Fibroblast of skin of scalp (primary cell): ENCODE data around the gene DPP10.

Experiments used
- DNase-seq: peaks from one replicate; pipeline ENCODE4 v3.0.0-alpha.2; 2013

The DPP10 gene

DNA sequence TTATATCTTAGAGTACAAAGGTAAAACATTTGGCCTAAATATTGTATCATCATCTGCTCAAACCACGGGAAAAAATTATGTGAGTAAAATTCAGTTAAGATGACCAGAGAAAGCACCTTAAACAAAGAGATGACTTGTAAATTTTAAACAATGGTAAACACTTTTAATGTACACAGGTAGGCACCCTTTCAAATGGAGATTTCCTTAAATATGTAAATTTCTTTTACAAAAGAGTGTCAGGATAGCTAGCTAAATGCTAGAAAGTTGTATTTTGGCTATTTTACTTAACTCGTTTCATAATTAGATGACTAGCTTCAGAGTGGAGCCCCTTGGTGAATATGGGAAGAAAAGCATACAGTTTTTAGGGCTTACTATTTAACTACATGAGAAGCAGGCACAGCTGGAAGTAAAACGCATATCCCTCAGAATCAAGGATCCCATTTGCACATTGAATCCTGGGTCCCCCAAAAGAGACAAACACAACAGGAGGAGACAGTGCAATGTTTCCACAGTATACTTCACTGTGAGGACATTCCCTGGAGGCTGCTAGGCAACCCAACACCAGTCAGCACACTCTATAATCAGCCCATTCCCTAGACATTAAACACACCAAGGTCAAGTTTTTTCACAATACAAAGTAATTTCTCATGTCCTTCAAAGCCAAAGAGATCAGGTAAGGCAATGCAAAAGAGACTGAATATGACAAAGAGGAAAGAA is 1154.4 kb downstream of the DPP10 start:
- no peak for DNase-seq

DNA sequence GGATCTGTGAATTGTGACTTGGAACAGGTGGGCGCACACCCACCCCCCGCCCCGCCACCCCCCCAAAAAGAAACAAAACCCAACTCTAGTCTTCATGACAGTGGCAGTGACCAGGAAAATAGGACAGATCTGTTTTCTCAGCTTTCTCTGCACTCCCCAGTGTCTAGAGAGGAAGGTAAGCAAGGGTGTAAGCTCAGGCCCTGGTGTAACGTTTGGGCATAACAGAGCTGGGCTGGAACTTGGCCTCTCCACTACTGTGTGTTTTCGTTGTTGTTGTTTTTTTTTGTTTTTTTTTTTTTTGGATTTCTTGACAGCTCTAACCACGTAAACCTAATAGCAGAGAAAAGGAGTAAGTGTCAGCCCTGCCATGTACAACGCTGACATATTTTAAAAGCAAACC is 1160.8 kb downstream of the DPP10 start:
- DNase-seq, result no peak

DNA sequence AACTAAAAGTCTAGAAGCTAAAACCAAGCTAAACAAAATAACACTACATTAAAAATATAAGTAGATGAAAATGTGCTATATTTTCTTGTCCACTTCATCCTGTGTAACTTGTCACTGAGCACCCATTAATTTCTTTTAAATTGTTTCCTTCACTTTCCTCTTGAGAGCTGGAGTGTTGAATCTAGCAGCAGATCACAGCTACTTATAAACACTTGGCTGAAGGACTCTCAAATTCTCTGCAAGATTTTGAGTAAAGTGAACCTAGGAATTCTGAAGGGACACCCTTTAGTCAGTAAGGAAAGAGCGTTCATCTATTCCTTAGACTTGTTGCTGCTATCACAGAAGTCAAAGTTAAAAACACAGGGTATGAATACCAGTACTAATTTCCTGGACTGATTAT is 1163.9 kb downstream of the DPP10 start:
- DNase-seq, result no peak

DNA sequence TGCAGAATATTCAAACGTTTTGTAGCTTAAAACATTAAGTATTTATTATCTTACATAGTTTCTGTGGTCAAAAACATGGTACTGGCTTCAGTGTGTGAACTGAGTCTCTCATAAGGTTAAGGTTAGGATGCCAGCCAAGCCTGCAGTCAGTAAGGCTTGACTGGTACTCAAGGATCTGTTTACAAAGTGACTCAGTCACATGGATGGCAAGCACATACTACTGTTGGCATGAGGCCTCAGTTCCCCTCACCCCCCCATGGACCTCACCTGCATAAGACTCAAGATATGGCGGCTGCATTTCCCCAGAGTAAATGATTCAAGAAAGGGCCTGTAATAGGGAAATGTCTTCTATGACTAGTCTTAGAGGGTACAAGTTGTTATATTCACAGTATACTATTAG is 1167.5 kb downstream of the DPP10 start:
- no peak for DNase-seq

DNA sequence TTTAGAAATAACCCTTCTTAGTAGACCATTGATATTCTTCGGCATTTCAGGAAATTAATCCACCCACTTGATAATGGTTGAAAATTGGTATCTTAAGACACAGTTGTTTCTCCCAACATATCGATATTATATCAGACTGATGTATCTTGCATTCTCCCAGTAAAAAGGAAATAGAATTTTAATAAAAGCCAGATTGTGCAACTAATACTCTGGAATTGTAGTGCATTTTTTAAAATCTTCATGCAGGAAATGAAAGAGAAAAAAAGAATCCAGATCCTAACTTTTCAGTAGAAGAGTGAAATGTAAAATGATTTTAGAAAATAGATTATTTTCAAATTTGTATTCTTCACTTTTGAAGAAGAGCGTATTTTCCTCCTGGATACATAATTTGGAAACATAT is 1168.4 kb downstream of the DPP10 start:
- DNase-seq, result no peak

DNA sequence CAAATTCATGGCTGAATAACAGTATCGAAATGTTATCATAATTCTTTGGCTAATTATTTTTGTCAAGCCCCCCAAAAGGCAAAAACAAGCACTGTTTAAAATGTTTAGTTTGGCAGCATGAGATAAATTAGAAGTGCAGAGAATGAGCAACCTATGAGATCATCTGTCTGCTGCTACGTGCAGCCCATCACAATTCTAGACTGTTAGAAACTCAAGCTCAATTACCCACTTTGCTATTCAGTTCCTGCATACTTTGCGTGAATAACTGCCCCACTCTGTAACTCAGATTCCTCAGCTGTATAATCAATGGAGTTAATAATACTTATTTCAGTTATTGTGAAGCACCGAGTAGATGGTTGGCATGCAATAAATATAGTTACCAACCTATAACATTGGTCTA is 1181.9 kb downstream of the DPP10 start:
- DNase-seq, result no peak

DNA sequence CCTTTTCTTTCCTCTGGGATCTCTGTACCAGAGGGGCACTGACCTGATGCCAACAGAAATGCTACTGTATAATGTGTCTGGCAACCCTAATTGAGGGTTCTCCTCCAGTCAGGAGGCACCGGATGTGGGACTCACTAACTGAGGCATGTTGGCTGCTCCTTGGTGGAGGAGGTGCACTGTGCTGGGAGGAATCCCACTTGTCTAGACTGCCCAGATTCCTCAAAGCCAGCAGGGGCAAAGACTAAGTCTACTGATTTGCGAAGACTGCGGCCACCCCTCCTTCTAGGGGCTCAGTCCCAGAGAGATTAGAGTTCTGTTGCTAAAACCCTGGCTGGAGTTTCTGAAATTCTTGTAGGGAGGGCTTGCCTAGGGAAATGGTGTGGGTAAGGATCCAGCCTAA is 1192.1 kb downstream of the DPP10 start:
- DNase-seq, result no peak

DNA sequence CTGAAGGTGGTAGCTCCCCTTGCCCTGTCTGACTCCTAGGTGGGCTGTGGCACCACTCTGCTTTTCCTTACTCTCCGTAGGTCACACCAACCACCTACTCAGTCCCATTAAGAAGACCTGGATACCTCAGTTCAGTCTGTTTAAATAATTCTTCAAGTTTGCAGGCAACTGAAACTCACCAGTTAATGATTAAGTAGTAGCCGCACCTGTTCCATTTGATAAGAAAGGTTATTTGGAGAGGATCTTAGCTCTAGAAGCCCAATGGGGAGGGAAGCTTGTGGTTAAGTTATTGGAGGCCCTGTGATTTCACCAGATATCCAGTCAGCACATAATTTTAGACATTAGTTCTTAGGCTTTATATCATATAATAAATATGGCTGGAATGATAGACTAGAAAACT is 1193.0 kb downstream of the DPP10 start:
- no peak for DNase-seq

DNA sequence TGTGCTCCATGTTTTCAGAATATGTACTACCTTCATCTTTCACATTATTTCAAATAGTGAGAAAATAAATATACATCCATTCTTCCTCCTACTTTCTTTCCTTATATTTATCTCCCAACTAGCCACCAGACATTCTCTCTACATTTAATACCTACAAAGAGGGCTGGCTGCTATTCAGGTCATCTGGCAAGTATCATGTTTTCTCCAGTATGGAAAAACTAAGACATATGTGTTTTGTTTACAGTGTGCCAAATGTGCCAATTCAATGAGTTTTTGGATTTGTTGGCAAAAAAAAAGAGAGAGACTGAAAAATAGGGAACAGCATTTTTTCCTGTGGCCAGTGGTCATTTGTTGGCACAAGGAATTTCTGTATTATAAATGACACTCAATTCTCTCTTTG is 1207.3 kb downstream of the DPP10 start:
- no peak for DNase-seq

DNA sequence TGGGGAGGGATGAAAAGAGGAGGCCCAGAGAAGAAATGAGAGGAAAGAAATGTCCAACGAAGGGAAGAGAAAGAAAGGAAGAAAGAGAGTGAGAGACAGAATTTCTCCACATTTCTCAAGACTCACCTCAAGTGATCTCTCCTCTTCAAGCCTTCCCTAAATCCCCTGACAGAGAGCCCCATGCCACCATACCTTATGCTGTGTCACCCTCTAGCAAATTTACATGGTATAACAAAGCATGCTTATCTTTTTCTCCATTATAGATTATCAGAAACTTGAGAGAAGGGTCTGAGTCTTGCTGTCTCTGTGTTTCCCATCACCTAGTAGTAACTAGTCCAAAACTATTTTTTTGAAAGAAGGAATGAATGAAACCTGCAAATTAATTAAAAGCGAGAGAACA is 1208.4 kb downstream of the DPP10 start:
- no peak for DNase-seq

DNA sequence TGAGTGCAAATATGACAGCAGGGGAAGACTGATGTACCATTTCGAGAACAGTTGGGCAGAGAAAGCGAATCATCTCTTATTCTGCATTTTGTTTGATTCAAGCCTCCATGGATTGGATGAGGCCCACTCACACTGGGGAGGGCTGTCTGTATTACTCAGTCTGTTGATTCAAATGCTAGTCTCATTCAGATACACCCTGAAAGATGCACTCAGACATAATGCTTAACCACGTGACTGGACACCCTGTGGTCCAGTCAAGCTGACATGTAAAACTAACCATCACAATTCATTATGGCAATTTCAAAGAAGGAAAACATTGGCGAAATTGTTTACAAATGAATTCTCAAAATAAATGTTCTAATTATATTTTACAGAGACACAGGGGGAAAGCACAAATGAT is 1210.2 kb downstream of the DPP10 start:
- DNase-seq, result no peak

DNA sequence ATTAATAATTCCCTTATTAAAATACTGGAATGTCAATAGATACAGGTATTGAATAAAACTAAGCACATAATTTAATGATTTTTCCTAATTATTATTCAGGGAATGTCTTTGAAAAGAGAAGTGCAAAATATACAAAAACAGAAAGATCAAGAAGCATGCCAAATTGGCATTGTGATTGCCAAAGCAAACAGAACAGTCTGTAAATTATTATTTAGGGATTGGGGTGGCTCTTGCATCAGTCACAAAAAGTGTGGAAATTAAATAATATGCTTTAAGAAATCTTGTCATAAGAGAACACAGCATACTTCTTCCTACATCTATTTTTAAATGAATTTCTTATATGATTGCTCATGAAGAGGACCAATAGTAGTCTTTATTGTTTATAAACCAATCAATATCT is 1211.9 kb downstream of the DPP10 start:
- no peak for DNase-seq

DNA sequence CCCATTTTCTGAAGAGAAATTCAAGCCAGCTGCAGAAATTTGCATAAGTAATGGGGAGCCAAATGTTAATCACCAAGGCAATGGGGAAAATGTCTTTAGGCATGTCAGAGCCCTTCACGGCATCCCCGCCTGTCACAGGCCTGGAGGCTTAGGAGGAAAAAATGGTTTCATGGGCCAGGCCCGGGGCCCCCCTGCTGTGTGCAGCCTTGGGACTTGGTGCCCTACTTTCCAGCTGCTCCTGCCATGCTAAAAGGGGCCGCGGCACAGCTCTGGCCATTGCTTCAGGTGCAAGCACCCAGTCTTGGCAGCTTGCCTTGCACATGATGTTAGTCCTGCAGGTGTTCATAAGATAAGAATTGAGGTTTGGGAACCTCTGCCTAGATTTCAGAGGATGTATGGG is 1235.7 kb downstream of the DPP10 start:
- no peak for DNase-seq

DNA sequence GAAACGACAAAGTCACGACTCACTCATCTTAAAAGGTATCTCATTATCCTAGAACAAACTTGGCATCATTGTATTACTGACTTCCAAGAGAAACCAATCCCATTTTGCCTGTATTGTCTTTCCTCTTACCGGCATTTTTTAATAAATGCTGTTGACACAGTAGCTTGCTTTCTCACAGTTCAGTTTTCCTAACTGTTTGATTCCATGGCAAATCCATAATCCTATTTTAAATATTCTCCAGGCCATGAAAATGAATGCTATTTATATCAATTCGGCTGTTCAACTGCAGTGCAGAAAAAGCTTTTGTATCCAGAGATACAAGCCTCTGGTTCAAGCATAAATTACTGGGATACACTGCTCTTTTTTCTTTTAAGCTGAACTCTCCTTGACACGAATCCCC is 1241.9 kb downstream of the DPP10 start:
- DNase-seq, result no peak

DNA sequence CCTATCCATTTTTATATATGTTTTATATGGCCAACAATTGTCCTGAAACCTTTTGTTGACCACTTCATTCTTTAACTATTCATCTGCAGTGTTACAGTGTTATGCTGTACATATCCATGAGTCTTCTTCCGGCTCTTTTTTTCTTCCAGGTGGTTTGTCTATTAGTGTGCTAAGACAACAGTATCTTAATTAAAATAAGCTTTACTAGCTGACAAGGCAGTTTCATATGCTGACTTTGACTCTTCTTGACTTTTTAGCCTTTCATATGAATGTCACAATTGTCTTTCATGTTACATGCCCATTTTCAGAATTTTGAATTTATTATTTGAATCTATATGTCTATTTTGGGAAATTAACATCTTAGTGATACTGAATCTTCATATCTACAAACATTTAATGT is 1249.0 kb downstream of the DPP10 start:
- no peak for DNase-seq

DNA sequence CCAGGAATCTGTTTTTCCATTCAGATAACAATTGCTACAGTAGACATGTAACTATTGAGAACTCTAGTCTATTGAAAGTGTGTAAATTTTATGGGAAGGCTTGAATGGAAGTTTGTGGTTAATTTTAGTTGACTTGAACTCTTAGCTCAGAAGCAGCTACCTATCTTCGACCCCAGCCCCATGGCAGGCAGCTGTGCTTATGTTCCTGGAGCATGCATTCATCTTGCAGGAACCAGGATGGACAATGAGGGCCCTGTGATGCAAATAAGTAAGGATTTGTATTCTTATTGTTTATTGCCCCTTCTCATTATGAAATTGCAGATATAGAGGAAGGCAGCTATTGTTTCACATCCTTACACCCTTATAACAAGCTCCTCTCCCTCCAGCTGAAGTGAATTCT is 1252.2 kb downstream of the DPP10 start:
- no peak for DNase-seq

DNA sequence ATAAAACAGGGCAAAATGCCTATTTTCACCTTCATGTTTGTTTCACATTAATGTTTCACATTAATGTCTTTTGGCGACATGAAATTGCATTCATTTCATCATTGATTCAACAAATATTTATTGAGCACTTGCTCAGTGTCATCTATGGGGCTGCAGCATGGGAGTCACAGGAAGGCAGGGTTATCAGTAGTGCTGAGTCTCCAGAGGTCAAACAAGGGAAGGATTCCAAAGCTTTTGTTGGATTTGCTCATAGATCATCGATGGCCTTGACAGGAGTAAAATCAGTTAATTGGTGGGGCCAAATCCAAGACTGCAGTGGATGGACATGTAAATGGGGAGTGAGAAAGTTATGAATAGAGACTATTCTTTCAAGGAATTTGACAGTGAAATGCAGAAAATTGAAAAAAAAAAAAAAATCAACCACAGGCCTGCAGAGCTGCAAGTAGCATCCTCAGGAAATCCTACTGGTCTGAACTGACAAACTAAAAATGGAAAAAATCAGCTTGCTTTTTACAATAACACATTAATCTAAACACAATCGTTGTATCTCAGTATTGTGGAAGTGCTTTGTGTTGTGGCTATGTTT is 1290.8 kb downstream of the DPP10 start:
- no peak for DNase-seq

DNA sequence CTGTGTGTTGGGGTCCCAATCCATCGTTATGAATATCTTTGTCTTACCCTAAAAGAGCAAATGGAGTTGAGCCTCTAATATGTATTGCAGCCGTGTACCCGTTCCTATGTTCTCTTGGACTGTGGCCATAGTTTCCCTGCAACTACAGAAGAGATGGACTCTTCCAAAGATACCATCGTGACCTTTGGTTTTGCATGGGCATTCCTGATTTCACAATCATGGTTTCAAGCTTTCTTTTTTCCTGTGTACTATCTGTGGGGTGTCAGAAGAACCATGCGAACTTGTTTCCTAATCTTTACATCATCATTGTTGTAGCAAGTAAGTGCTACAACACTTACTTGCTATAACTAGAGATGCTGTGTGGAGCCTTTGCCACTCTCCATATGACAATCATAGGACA is 1295.7 kb downstream of the DPP10 start:
- no peak for DNase-seq

DNA sequence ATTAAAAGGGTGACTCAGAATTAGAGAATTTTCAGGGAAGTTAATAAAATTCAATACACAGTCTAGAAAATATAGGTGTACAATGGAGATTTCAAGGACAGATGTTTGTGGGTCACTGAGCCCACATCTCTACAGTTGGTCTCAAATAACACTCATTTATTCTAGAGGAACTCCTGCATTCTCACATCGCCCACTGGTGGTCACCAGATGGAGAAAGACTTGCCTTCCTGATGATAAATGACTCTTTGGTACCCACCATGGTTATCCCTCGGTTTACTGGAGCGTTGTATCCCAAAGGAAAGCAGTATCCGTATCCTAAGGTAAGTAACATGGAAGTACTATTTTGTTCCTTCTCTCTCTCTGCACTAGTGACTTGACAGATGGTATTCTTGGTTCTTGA is 1297.1 kb downstream of the DPP10 start:
- no peak for DNase-seq

DNA sequence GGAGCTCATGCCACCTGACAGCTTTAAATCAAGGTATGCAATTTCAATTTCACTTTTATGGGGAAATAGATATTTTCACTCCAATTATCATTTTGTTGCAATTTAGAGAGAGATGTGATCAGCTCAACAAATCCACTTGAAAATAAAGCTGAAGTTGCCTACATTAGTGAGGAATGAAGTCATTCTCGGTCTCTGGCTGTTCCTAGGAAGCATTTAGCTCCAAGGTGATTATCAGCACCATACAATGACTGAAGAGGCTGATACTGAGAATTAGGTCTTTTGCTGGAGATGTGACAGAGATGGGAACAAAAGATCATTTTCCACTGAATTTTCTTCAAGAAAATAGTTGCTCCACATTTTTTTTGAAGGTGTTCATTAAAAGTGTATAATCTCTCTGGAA is 1303.7 kb downstream of the DPP10 start:
- no peak for DNase-seq

DNA sequence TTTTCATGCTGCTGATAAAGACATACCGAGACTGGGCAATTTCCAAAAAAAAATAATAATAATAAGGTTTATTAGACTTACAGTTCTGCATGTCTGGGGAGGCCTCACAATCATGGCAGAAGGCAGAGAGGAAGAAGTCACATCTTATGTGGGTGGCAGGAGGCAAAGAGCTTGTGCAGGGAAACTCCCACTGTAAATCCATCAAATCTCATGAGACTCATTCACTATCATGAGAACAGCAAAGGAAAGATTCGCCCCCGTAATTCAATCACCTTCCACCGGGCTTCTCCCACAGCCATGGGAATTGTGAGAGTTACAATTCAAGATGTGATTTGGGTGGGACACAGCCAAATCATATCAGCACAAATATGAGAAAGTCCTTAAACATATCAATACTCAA is 1314.8 kb downstream of the DPP10 start:
- DNase-seq, result no peak

DNA sequence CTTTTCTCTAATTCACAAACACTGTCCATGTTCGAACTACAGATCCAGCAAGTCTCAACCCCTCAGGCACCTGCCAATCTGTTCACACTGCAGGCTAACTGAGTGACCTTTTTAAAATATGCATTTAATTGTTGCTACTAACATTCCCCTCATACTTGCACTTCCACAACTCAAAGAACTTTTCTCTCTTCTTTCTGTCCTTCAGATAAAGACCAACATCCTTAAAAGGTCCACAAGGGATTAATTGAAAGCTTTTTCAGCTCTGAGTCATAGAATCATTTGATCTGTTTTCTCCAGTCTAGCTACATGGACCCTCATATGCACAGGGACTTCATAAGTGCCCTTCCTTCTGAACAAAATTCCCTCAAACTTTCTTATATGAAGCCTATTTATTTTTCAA is 1321.2 kb downstream of the DPP10 start:
- DNase-seq, result no peak

DNA sequence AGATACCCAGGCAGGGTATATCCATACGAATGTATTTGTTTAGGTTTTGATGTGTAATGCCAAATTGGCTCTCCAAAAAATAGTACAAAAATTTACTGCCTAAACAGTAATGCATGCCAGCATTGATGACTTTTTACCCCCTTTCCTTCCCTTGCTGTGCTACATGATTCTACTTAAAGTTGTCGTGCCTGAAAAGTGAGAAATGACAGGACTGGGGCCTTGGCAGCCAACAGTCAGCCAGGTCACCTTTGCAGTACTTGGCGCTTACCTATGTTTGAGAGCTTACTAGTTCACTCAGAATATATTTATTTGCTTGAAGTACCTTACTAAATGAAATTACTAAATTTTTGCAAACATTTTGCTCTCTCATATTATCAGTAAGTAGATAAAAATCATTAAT is 1329.1 kb downstream of the DPP10 start:
- DNase-seq, result no peak

DNA sequence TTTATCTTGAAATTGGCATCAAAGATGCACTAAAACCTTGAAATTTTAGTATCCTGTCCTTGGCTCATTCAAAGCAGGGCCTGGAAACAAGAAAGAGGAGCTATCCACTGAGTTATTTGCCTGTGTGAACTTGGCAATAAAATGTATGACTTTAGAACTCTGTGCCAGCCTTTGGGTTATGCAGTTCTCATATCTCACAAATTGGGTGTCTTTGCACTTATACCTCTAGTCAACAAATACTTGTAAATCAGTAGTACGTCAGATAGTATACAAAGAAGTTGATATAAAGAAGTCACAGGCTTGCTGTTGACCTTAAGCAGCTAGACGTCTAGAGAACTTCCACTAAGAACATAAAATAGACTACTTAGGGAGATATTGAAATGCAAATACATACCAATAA is 1331.9 kb downstream of the DPP10 start:
- no peak for DNase-seq

DNA sequence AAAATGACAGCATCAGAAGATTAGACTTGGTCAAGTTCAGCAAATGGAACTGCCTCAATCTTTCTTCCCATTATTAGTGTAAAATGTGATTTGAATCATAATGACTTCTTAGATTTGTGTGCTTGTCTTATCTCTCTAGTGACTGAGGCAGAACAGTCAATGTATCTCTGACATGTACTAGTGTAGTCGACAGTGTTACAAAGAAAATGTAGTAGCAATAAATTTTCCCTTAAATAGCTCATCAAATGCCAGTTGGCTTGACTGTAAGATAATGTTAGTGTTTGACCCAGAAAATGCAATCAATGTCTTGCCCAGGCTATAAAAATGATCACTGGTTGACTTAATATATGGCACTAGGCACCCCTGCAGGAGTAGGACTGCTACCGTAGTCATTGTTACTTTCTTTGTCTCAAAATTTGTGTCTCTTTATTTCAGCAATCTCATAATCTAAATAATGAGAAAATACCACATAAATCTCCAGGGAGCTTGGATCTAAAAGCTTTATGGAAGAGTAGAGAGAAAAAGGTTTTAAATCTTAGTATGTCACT is 1336.7 kb downstream of the DPP10 start:
- DNase-seq, result no peak
